Endothelial cell of umbilical vein (primary cell): ENCODE results near the gene DMRTC2. TPM values are rescaled to one million over a fixed set of nuclear protein-coding genes. Genes with fewer than 3 reads are reported as not detected.

Experiments used
- BruUV-seq: library from RNA; stranded (reverse); fragments of 400-500 nt; replicated peaks from 2 replicates; lab custom pipeline; 2021; lab: Mats Ljungman, UMichigan
- CTCF ChIA-PET: fragments of 300-600, 350-600 bp; sonication (Branson Sonifier 250); formaldehyde crosslinking; loops from one replicate; lab custom pipeline; 2021; ENCODE audit warnings: antibody characterized with exemption, inconsistent platforms; lab: Charles Lee
- POLR2A ChIA-PET: fragments of 300-600, 350-600 bp; sonication (Branson Sonifier 250); formaldehyde crosslinking; loops from one replicate; lab custom pipeline; 2021; ENCODE audit warnings: antibody characterized with exemption, inconsistent platforms; lab: Charles Lee
- DNase-seq: peaks from one replicate; pipeline ENCODE4 v3.0.0-alpha.2; 2011; ENCODE audit warnings: low read depth, low spot score
- FAIRE-seq: peaks from 2 replicates; lab custom pipeline; 2011; peaks lifted over from hg19 to GRCh38; lab: Jason Lieb, UNC
- H2AFZ ChIP-seq: 2 replicates; pipeline ENCODE4 v1.6.0; 2012; ENCODE audit warnings: low read depth, low read length, control low read depth, inconsistent platforms
- H3K27ac ChIP-seq: 2 replicates; pipeline ENCODE4 v1.5.1; 2011; ENCODE audit warnings: low read depth, mild to moderate bottlenecking, control low read depth, low read length, moderate library complexity; ENCODE audit not compliant: insufficient read depth
- H3K27me3 ChIP-seq, 2 experiments: 2 replicates each; pipeline versions ENCODE4 v1.6.0 to v1.6.1; 2011; ENCODE audit warnings: low read length in 2 of 2, mixed read lengths in 1 of 2; ENCODE audit not compliant: control insufficient read depth in 2 of 2, insufficient read depth in 2 of 2
- H3K36me3 ChIP-seq, 2 experiments: 2 replicates in 1 of 2; 3 replicates in 1 of 2; pipeline ENCODE4 v1.5.1; 2011; ENCODE audit warnings: low read length in 2 of 2, mild to moderate bottlenecking in 1 of 2, moderate library complexity in 1 of 2; ENCODE audit not compliant: control insufficient read depth in 2 of 2, insufficient read depth in 2 of 2; ENCODE audit errors: extremely low read depth in 1 of 2
- H3K4me1 ChIP-seq: 3 replicates; pipeline ENCODE4 v1.5.1; 2011; ENCODE audit warnings: mild to moderate bottlenecking, low read length; ENCODE audit not compliant: control insufficient read depth, insufficient read depth; ENCODE audit errors: extremely low read depth
- H3K4me2 ChIP-seq: 2 replicates; pipeline ENCODE4 v1.6.1; 2011; ENCODE audit warnings: low read length, control low read depth, mixed read lengths; ENCODE audit not compliant: insufficient read depth
- H3K4me3 ChIP-seq, 3 experiments: fragments of 200-600 bp in 1 of 3; sonication (generic), shearing (Covaris generic) in 1 of 3; replicated peaks in 1 of 3; 2 replicates each; pipeline ENCODE4 v1.5.1; 2011 to 2016; ENCODE audit warnings: control low read depth in 3 of 3, low read length in 3 of 3, mild to moderate bottlenecking in 2 of 3, inconsistent platforms in 1 of 3, low read depth in 1 of 3, moderate library complexity in 1 of 3; ENCODE audit not compliant: insufficient read depth in 1 of 3
- H3K79me2 ChIP-seq: 2 replicates; pipeline ENCODE4 v1.6.0; 2012; ENCODE audit warnings: low read length, inconsistent platforms; ENCODE audit not compliant: control insufficient read depth, insufficient read depth
- H3K9ac ChIP-seq: replicated peaks from 2 replicates; pipeline ENCODE3; 2011; ENCODE audit warnings: low read length, control low read depth; ENCODE audit not compliant: insufficient read depth; ENCODE audit errors: extremely low read depth
- H3K9me1 ChIP-seq: replicated peaks from 3 replicates; pipeline ENCODE4 v1.6.0; 2011; ENCODE audit warnings: mild to moderate bottlenecking, low read length; ENCODE audit not compliant: control insufficient read depth, insufficient read depth; ENCODE audit errors: extremely low read depth
- H3K9me3 ChIP-seq: replicated peaks from 2 replicates; pipeline ENCODE4 v1.5.1; 2012; ENCODE audit warnings: low read length, inconsistent platforms; ENCODE audit not compliant: control insufficient read depth, insufficient read depth
- H4K20me1 ChIP-seq: replicated peaks from 2 replicates; pipeline ENCODE3; 2011; ENCODE audit warnings: mild to moderate bottlenecking, low read length; ENCODE audit not compliant: control insufficient read depth, insufficient read depth; ENCODE audit errors: extremely low read depth
- CTCF ChIP-seq, 2 donors: IDR thresholded peaks; 1 replicate in 1 of 2; 2 replicates in 1 of 2; pipeline ENCODE4 v1.5.1; 2011; ENCODE audit warnings: low read length in 2 of 2, mild to moderate bottlenecking in 2 of 2, moderate library complexity in 2 of 2, control low read depth in 1 of 2, inconsistent platforms in 1 of 2, low read depth in 1 of 2; ENCODE audit not compliant: insufficient read depth in 1 of 2; ENCODE audit errors: extremely low read depth in 1 of 2
- EZH2 ChIP-seq: IDR thresholded peaks from 2 replicates; pipeline ENCODE4 v1.6.1; 2012; ENCODE audit warnings: borderline replicate concordance, low read depth, mild to moderate bottlenecking, moderate library complexity, low read length, inconsistent platforms; ENCODE audit not compliant: severe bottlenecking
- FOS ChIP-seq: IDR thresholded peaks from 2 replicates; pipeline ENCODE4 v1.6.1; 2011; ENCODE audit warnings: mild to moderate bottlenecking, low read length, moderate library complexity, borderline replicate concordance; ENCODE audit not compliant: insufficient read depth
- GATA2 ChIP-seq: IDR thresholded peaks from 2 replicates; pipeline ENCODE4 v1.7.0; 2011; ENCODE audit warnings: low read depth, mild to moderate bottlenecking, moderate library complexity, mixed read lengths, low read length; ENCODE audit not compliant: insufficient read length, insufficient read depth
- JUN ChIP-seq: IDR thresholded peaks from 2 replicates; pipeline ENCODE4 v1.6.1; 2011; ENCODE audit warnings: borderline replicate concordance, low read depth; ENCODE audit not compliant: insufficient read length, insufficient read depth
- MAX ChIP-seq: IDR thresholded peaks from 2 replicates; pipeline ENCODE4 v1.6.1; 2011; ENCODE audit not compliant: insufficient read depth, insufficient read length
- MYC ChIP-seq: IDR thresholded peaks from one replicate; pipeline ENCODE4 v1.6.1; 2011; ENCODE audit warnings: mild to moderate bottlenecking, low read depth, low read length
- POLR2A ChIP-seq: IDR thresholded peaks from 2 replicates; pipeline ENCODE4 v1.6.1; 2012; ENCODE audit warnings: low read depth, mild to moderate bottlenecking, control low read depth, low read length
- POLR2AphosphoS5 ChIP-seq: IDR thresholded peaks from 2 replicates; pipeline ENCODE4 v1.6.1; 2012; ENCODE audit warnings: low read depth, mild to moderate bottlenecking, control low read depth, low read length, moderate library complexity; ENCODE audit not compliant: insufficient read depth
- dilution Hi-C: fragments of 300-500 bp; cut with MboI; formaldehyde crosslinking; loops from one replicate; pipeline ENCODE4 v1.15.0; 2019; ENCODE audit warnings: low sequenced_read_pairs; ENCODE audit not compliant: extremely low pct_ligation_motif_present
- intact Hi-C: fragments of 100-400 bp; cut with micrococcal nuclease; formaldehyde crosslinking; loops from one replicate; pipeline ENCODE4 v1.10.0; 2022
- polyA plus RNA-seq, 4 experiments: library from polyadenylated mRNA; depleted of rRNA in 3 of 4; stranded (reverse) in 3 of 4; unstranded in 1 of 4; fragments of >200 nt; gene quantifications; 2 replicates each; pipeline versions ENCODE4 v1.2.1 to v1.2.3, GENCODE V29; 2011 to 2012; ENCODE audit warnings: missing spikeins in 1 of 4
- total RNA-seq: library from RNA; stranded (reverse); gene quantifications from 2 replicates; pipeline ENCODE4 v1.2.3, GENCODE V29; 2021

The DMRTC2 gene
- total and polyA plus RNA-seq, 2 donors (not counting 3 experiments of a cell fraction or from before 2014, with no cell fraction given) = not detected

GRCh38 chr19:41839211-41839610, 5.6 kb upstream of the DMRTC2 start:
- BruUV-seq = no TSS peak
- FAIRE-seq (no peak), DNase-seq (no peak)
- POLR2A ChIA-PET = no interaction called here
- no peak overlapping the region for H3K9ac ChIP-seq
- H3K9me3 ChIP-seq = no peaks in the 10 kb centered on the region
- no peak overlapping the region for H3K4me2 ChIP-seq
- no peak overlapping the region for H3K27ac ChIP-seq
- CTCF ChIA-PET = interaction anchor here (1.1 kb wide), 1 partner anchor 12 kb away, joined by 3 read pairs; no protein-coding TSS in a partner anchor
- H2AFZ ChIP-seq = no peak overlapping the region
- H3K36me3 ChIP-seq = no peaks in the 10 kb centered on the region
- intact Hi-C loops = loop anchor here (5.0 kb wide), 1 partner anchor 47 kb away; no protein-coding TSS in a partner anchor
- no peaks in the 10 kb centered on the region for H3K79me2 ChIP-seq
- H4K20me1 ChIP-seq = no peaks in the 10 kb centered on the region
- H3K9me1 ChIP-seq = no peaks in the 10 kb centered on the region
- dilution Hi-C loops = no loop called here
- H3K27me3 ChIP-seq = peaks cover 0 to 2% of the 10 kb centered on the region in 2 experiments
- H3K4me3 ChIP-seq = no peak overlapping the region
- TF ChIP-seq POLR2A = no peak
- no peak for TF ChIP-seq POLR2AphosphoS5
- TF ChIP-seq MYC = no peak
- no peak for TF ChIP-seq MAX
- TF ChIP-seq GATA2 = no peak
- TF ChIP-seq FOS = no peak
- no peak for TF ChIP-seq JUN
- no peak for TF ChIP-seq EZH2
- TF ChIP-seq CTCF (IDR thresholded peaks at IDR 0.05; ENCODE audit: extremely low read depth in 1 of 2, insufficient read depth in 1 of 2, low read depth in 1 of 2, low read length in 2 of 2) = no peak
- H3K4me1 ChIP-seq = no peaks in the 10 kb centered on the region
